Urothelium cell line (cell line): Measurements from ENCODE around the gene KREMEN2.

ENCODE experiments used
- DNase-seq: peaks from one replicate; pipeline ENCODE4 v3.0.0; 2011; ENCODE audit warnings: low spot score, mixed read lengths
- FAIRE-seq: peaks from 2 replicates; lab custom pipeline; 2011; peaks lifted over from hg19 to GRCh38; lab: Jason Lieb, UNC

Gene KREMEN2

DNA sequence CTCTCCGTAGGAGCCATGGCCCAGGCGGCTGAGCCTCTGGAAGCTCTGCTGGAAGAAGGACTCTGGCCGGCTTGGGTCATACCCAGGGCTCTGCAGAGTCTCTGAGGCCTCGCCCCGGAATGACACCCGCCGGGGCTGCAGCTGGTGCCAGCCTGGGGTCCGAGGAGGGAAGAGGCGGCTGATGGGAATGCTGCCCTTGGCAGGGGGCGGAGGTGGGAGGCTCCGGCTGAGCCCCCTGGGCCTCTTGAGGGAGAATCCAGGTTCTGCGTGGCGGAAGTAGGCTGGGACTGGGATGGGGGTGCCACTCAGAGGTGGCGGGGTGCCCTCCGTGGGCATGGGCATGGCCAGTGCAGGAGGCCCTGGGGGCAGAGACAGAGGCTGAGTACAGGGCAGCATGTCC, 12.6 kb downstream of the KREMEN2 start:
- FAIRE-seq: no peak

DNA sequence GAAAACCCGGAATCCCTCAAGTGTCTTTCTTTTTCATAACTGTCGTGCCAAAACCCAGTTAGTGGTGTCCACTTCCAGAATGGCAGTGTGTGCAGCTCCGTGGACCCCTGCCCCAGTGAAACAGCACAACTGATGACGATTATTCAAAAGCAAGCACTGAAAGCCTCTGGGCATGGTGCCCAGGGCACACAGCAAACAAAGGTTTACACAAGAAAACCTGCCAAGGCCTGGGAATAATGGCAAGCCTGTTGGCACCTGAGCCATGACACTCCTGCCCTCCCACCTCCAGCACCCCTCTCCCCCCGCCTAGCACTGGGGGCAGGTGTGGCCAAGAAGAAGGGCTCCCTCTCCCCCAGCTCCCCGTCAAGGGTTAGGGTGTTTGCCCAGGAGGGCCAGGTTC, 13.4 kb downstream of the KREMEN2 start:
- DNase-seq (no peak), FAIRE-seq (no peak)

More for the DNA sequence above, 12.6 kb downstream of the KREMEN2 start:
- no peak for DNase-seq

- FAIRE-seq (no peak), DNase-seq (peak; percentile 49)
These were observed 15.7 kb downstream of the KREMEN2 start for GRCh38 chr16:2979669-2980226.

DNA sequence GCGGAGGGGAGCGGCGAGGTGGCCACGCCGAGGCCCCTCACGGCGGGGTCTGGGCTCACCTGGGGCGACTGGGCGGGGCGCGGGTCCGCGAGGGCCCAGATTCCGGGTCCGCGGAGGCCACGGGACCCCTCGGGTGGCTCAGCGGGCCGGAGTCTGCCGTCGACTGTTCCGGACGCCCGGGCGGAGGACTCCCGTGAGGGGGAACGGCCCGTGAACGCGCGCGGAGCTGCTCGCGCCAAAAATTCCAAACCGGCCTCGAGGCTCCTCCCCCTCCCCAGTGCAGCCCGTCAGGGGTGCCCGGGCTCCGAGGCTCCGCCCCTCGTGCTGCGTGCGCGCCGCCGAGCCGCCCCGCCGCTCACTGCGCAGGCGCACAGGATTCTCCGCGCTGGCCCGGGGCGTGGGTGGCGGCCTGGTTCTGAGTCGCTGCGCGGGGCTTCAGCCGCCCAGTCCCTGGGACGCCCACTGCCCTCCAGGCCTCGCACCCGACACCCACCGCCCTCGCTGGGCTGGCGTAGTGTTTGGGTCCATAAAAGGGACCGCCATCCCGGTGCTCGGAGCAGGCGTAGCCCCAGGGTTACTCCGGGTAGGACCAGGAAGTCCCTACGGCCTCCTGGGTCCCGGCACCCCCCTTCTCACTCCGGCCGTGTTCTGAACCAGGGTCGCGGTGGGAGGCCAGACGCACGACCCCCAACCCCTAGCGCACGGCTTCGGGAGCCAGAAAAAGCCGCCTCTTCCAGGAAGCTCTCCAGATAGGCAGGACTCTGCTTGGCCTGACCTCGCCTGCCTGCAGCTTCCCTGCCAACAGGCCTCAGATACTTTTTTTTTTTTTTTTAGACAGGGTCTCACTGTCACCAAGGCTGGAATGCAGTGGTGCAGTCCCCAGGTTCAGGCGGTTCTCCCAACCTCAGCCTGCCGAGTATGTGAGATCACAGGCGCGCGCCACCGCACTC, 16.4 kb downstream of the KREMEN2 start, which contains the start of gene PKMYT1:
Gene PKMYT1 (minus strand): TSS at position 220 of the 950 bp plus-strand sequence. CDS start 789 bp downstream, outside the sequence.
- peak; percentile 56 for FAIRE-seq
- peak; percentile 100 for DNase-seq

GRCh38 chr16:2981177-2981898, 17.3 kb downstream of the KREMEN2 start:
- DNase-seq: no peak

GRCh38 chr16:2981899-2982250, 17.8 kb downstream of the KREMEN2 start:
- FAIRE-seq (no peak), DNase-seq (no peak)

More at GRCh38 chr16:2981177-2981898, 17.3 kb downstream of the KREMEN2 start:
- no peak for FAIRE-seq

- DNase-seq (no peak), FAIRE-seq (no peak)
These were observed 18.3 kb downstream of the KREMEN2 start for GRCh38 chr16:2982402-2982801.

- no peak for FAIRE-seq
- DNase-seq: peak; percentile 94
These were observed 19.6 kb downstream of the KREMEN2 start for GRCh38 chr16:2983706-2984136.

- DNase-seq (no peak), FAIRE-seq (no peak)
These were observed 21.4 kb downstream of the KREMEN2 start for GRCh38 chr16:2985462-2985861.

GRCh38 chr16:2985893-2986355, 21.8 kb downstream of the KREMEN2 start:
- FAIRE-seq (no peak), DNase-seq (no peak)

DNA sequence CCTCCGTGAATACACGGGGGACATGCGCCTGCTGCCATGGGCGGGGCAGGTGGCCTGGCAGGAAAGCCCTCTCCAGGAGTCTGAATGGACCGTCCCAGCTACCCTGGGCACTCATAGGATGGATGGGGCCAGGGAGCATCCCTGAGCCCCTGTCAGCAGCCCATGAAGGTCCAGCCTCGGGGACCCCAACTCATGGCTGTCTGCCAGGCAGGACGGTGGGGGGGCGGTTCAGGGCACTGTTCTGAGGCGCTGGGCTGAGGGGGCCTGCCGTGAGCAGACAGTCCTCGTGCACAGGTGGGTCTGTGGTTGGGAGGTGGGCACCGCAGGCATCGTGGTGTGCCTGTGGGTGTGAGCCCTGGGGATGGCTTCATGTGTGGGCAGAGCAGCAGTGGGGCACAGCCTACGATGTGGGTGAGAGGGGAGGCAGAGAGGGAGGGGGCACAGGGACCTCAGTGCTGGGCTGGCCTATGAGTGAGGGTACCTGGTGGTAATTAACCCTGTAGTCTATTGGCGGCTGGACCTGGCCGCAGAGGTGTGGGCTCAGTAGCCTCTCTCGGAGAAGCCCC, 22.6 kb downstream of the KREMEN2 start:
- FAIRE-seq: peak; percentile 5
- DNase-seq: no peak

DNA sequence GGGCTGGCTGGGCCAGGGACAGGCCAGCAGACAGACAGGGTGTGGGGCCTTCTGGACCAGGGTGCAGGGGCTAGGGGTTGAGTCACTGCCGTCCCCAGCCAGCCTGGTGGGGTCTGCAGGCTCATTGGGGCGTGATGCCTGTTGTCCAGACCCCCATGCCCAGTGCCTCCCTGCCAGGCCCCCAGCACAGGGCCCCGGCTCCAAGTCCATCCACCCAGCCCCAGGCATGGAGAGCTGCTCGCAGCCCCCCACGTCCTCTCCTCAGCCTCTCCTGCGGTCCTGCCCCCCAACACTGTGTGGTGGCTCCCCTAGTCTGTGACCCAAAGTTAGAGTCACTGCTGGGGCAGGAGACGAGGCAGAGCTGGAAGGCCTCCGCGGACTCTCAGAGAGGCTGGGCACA, 23.2 kb downstream of the KREMEN2 start:
- DNase-seq: no peak
- no peak for FAIRE-seq

- DNase-seq: no peak
- no peak for FAIRE-seq
These were observed 23.8 kb downstream of the KREMEN2 start for GRCh38 chr16:2987833-2988232.

DNA sequence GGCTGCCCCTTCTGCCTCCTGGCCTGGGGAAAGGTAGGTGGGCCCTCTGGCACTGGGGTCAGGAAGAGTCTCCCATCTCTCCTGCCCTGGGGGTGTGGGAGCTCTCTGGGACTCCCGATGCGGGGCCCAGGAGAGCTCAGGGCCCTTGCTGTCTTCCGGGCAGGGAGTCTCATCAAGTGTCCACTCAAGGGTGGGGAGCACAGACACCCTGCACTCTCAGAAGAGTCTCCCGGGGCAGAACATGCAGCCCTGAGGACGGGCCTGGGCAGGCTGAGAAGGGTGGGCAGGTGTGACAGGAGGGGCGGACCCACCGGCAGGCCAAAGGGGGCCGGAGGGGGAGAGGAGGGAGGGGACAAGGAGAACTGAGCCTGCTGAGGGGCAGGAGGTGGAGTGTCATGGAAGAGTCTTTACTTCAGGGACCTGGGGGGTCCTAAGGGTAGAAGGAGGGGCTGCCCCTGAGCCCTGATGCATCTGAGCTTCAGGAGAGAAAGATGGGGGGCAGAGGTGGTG, 24.6 kb downstream of the KREMEN2 start:
- no peak for FAIRE-seq
- no peak for DNase-seq

GRCh38 chr16:2990891-2991290, 26.8 kb downstream of the KREMEN2 start:
- DNase-seq: no peak
- no peak for FAIRE-seq

DNA sequence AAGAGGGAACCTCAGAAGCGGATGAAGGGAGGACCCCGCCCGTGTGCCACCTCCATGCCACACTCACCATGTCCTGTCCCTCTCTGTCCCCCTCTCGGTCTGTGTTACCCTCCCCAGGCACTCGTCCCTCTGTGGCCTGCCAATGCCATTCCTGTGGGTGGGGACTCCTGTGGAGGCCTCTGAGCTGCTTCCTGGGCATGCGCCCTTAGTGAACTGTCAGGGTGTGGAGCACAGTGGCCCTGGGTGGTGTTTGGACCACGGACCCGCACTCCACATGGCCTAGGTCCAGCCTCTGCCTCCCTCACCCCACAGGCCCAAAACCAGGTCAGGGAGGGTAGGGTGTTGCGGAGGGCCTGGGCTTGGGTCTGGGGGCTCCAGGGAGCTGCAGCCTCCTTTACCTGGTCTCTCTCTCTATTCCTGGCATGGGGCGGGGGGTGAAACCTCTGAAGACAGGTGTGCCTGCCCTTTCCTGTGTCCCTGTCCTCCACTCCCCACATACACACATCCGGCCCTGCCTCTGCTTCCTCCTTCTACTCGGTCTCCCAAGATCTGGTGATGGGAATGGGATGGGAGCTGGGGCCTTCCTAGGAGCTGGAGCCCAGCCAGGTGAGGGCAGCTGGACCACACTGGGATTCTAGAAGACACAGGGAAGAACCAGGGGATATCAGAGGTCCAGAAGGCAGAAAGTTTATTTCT, 27.6 kb downstream of the KREMEN2 start:
- no peak for FAIRE-seq
- DNase-seq: no peak

- DNase-seq (no peak), FAIRE-seq (no peak)
These were observed 28.5 kb downstream of the KREMEN2 start for GRCh38 chr16:2992383-2993081.

GRCh38 chr16:2996298-2996697, 32.2 kb downstream of the KREMEN2 start:
- FAIRE-seq (no peak), DNase-seq (no peak)

DNA sequence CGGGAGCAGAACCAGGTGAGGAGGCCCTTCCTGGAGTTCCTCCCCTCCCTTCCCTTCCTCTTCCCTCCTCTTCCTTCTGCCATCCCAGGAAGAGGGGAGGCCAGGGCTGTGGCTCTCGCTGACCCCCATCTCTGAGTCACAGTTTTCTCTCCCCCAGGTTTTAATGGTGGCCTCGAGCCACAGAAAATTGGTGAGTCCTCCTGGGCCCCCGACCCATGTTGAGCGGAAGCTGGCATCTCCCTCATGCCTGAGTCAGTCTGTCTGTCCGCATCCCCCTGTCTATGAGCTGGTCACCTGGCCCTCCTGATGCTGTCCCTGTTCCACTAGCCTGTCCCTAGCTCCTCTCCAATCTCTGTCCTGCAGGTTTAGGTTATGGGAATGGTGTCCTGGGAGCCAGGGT, 35.9 kb downstream of the KREMEN2 start:
- DNase-seq (no peak), FAIRE-seq (no peak)

DNA sequence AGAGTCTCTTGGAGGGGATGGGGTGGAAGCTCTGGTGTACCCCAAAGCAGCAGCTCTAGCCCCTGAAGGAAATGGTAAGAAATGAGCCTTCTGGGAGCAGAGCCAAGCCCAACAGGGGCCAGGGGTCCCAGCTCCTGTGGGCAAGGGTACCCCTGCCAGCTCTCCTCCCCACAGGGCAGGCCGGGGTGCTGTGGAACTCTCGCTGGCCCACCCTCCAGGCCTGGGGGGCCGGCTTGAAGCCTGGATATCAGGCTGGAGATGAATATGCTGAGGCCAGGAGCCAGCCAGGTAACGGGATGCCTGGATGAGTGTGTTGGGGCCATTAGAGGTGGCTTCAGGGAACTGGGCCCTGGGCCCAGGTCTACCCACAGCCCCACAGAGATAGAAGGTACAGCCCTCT, 36.5 kb downstream of the KREMEN2 start:
- no peak for FAIRE-seq

More for the DNA sequence above, 36.5 kb downstream of the KREMEN2 start:
- DNase-seq: no peak
